ENCODE data around the gene L3MBTL4. TPM values are rescaled to one million over a fixed set of nuclear protein-coding genes. Genes with fewer than 3 reads are reported as not detected.

The L3MBTL4 gene
- total RNA-seq, 1 donor from 2014 or later, result under 0.01 TPM

DNA sequence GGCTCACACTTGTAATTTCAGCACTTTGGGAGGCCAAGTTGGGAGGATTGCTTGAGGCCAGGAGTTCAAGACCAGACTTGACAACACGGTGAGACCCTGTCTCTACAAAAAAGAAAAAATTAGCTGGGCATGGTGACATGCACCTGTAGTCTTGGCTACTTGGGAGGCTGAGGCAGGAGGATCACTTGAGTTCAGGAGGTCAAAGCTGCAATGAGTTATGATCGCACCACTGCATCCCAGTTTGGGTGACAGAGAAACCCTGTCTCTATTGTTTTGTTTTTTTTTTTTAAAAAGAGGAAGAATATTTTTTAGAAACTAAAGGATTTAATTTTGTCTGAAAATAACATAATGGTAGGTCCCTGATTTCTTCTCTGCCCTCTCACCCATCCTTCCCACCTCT, 440.0 kb downstream of the L3MBTL4 start:
- Histone ChIP-seq H3K36me3 (ENCODE audit: control insufficient read depth, insufficient read depth, low read length) (no peaks in the 10 kb centered on the region), H3K4me3 (ENCODE audit: low read depth, low read length) (no peak overlapping the region), H3K27me3 (ENCODE audit: control insufficient read depth, insufficient read depth, low read length) (no peaks in the 10 kb centered on the region)
- no peak for TF ChIP-seq CTCF (IDR thresholded peaks at IDR 0.05; ENCODE audit: insufficient read depth, low read length, severe bottlenecking)
- FAIRE-seq (no peak), DNase-seq (ENCODE audit: low read depth) (no peak)

- no peak for TF ChIP-seq CTCF (IDR thresholded peaks at IDR 0.05; ENCODE audit: insufficient read depth, low read length, severe bottlenecking)
- no peak for FAIRE-seq
- no peaks in the 10 kb centered on the region for H3K36me3 ChIP-seq (ENCODE audit: control insufficient read depth, insufficient read depth, low read length)
These were observed 441.6 kb downstream of the L3MBTL4 start for GRCh38 chr18:5973099-5973498.

DNA sequence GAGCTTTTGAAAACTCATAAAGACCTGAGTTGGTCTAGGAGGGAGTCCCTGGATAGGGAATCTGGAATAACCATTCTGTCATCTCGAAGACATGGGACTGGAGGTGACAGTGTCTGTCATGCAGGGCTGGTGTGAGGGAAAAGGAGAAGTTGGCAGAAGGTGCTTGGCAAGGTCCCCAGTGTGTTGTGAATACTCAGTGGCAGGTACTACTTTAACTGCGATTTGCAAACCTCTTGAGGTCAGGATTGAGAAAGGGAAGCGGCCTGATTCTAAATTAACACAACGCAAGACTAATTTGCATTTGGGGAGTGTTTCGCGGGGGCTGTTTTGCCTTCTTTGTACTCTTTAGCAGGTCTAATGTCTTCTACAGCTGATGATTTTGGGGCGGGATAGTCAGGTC, 442.4 kb downstream of the L3MBTL4 start:
- no peak for TF ChIP-seq CTCF (IDR thresholded peaks at IDR 0.05; ENCODE audit: insufficient read depth, low read length, severe bottlenecking)
- no peak overlapping the region for H3K4me3 ChIP-seq (ENCODE audit: low read depth, low read length)
- no peak for DNase-seq (ENCODE audit: low read depth)
- H3K36me3 ChIP-seq (ENCODE audit: control insufficient read depth, insufficient read depth, low read length), result no peaks in the 10 kb centered on the region
- no peaks in the 10 kb centered on the region for H3K27me3 ChIP-seq (ENCODE audit: control insufficient read depth, insufficient read depth, low read length)
- no peak for FAIRE-seq

More at GRCh38 chr18:5973099-5973498, 441.6 kb downstream of the L3MBTL4 start:
- DNase-seq (ENCODE audit: low read depth), result no peak
- Histone ChIP-seq H3K4me3 (ENCODE audit: low read depth, low read length) (no peak overlapping the region), H3K27me3 (ENCODE audit: control insufficient read depth, insufficient read depth, low read length) (no peaks in the 10 kb centered on the region)

DNA sequence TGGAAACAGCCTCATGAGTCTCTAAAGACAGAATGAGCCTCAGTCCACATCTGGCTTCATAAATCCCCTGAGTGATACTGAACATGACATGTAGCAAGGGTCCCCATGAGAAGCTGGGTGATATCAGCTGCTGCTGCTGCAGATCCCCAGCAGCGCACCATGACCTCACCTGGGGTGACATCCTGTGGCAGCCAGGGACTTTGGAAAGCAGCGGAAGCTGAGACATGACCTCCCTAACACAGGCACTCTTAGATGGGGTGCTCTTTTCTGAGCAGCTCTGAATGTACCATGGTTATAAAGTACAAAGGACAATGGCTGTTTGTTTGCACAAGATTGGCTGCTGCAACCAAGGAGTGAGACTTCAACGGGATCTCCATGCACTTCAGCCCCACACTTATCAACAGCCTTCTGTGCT, 444.7 kb downstream of the L3MBTL4 start:
- no peak for TF ChIP-seq CTCF (IDR thresholded peaks at IDR 0.05; ENCODE audit: insufficient read depth, low read length, severe bottlenecking)
- H3K4me3 ChIP-seq (ENCODE audit: low read depth, low read length), result no peak overlapping the region
- FAIRE-seq, result no peak
- H3K36me3 ChIP-seq (ENCODE audit: control insufficient read depth, insufficient read depth, low read length), result no peaks in the 10 kb centered on the region
- DNase-seq (ENCODE audit: low read depth), result no peak
- H3K27me3 ChIP-seq (ENCODE audit: control insufficient read depth, insufficient read depth, low read length), result no peaks in the 10 kb centered on the region

GRCh38 chr18:5969355-5969988, 445.2 kb downstream of the L3MBTL4 start:
- FAIRE-seq (no peak), DNase-seq (ENCODE audit: low read depth) (no peak)
- H3K4me3 ChIP-seq (ENCODE audit: low read depth, low read length), result no peak overlapping the region
- no peak for TF ChIP-seq CTCF (IDR thresholded peaks at IDR 0.05; ENCODE audit: insufficient read depth, low read length, severe bottlenecking)
- H3K27me3 ChIP-seq (ENCODE audit: control insufficient read depth, insufficient read depth, low read length), result no peaks in the 10 kb centered on the region
- H3K36me3 ChIP-seq (ENCODE audit: control insufficient read depth, insufficient read depth, low read length), result no peaks in the 10 kb centered on the region

DNA sequence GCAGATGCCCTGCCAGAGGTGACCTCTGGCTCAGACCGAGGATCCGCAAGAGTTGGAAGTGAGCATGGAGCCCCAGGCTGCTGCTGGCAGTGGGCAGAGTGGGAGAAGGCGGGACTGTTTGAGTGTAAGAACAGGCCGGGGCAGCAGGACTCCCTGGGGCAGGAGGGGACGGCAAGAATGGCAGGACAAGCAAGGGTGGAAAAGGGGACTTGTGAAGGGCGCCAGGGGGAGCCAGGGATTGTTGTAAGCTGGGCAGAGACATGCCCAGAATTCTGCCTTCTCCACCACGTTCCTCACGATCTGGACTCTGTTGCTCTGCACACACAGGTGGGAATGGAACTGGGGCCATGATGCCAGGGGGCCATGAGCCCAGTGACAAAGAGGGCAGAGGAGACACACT, 447.0 kb downstream of the L3MBTL4 start:
- no peak for FAIRE-seq
- no peak for DNase-seq (ENCODE audit: low read depth)
- H3K4me3 ChIP-seq (ENCODE audit: low read depth, low read length), result no peak overlapping the region
- no peaks in the 10 kb centered on the region for H3K36me3 ChIP-seq (ENCODE audit: control insufficient read depth, insufficient read depth, low read length)
- no peak for TF ChIP-seq CTCF (IDR thresholded peaks at IDR 0.05; ENCODE audit: insufficient read depth, low read length, severe bottlenecking)
- H3K27me3 ChIP-seq (ENCODE audit: control insufficient read depth, insufficient read depth, low read length), result no peaks in the 10 kb centered on the region
